Gastrocnemius medialis (tissue), 4 donors: ENCODE results near the gene ROR2. TPM values are rescaled to one million over a fixed set of nuclear protein-coding genes. Genes with fewer than 3 reads are reported as not detected.

Experiments
- ATAC-seq, 2 donors: fragments of 150-250 bp; one replicate each; pipeline ENCODE4 v1.9.1; 2016
- DNase-seq, 2 donors: peaks; one replicate each; pipeline ENCODE4 v3.0.0-alpha.2; 2019
- H3K27ac ChIP-seq, 4 donors: fragments of 200-600 bp; sonication (generic); 1 replicate in 1 of 4; 2 replicates in 3 of 4; pipeline ENCODE4 v1.5.1; 2016 to 2018; ENCODE audit warnings: mild to moderate bottlenecking in 2 of 4, moderate library complexity in 1 of 4
- H3K27me3 ChIP-seq, 3 donors: fragments of 200-600 bp; sonication (generic) in 2 of 3; 1 replicate in 1 of 3; 2 replicates in 2 of 3; pipeline versions ENCODE4 v1.5.1 to v1.6.0; 2016 to 2019; ENCODE audit warnings: mild to moderate bottlenecking in 1 of 3, moderate library complexity in 1 of 3
- H3K36me3 ChIP-seq, 2 donors: fragments of 200-600 bp; sonication (generic) in 1 of 2; one replicate each; pipeline ENCODE4 v1.5.1; 2017 to 2018
- H3K4me1 ChIP-seq, 2 donors: fragments of 200-600 bp; sonication (generic) in 1 of 2; one replicate each; pipeline ENCODE4 v1.5.1; 2016 to 2017; ENCODE audit warnings: mild to moderate bottlenecking in 2 of 2
- H3K4me3 ChIP-seq, 4 donors: fragments of 200-600 bp; sonication (generic) in 3 of 4; 1 replicate in 1 of 4; 2 replicates in 3 of 4; pipeline ENCODE4 v1.5.1; 2016 to 2019; ENCODE audit warnings: mild to moderate bottlenecking in 2 of 4
- H3K9me3 ChIP-seq, 3 donors: fragments of 200-600 bp; sonication (generic) in 2 of 3; 1 replicate in 1 of 3; 2 replicates in 2 of 3; pipeline ENCODE4 v1.5.1; 2016 to 2019
- POLR2A ChIP-seq, 2 donors: fragments of 450-650 bp; IDR thresholded peaks; one replicate each; pipeline ENCODE4 v1.6.1; 2017; ENCODE audit warnings: antibody characterized with exemption in 2 of 2, mild to moderate bottlenecking in 2 of 2, moderate library complexity in 2 of 2
- in situ Hi-C, 4 donors: fragments of 200-750 bp; cut with MboI; loops; one replicate each; pipeline versions ENCODE4 v1.15.0 to v1.8.0; 2017; ENCODE audit warnings: low sequenced_read_pairs in 4 of 4
- intact Hi-C: fragments of 100-400 bp; cut with DNase I; formaldehyde crosslinking; loops from one replicate; pipeline ENCODE4 v1.15.1; 2023; ENCODE audit warnings: low total_unique reads
- total RNA-seq, 4 donors: library from RNA; depleted of rRNA; stranded (reverse); fragments of >200 nt; gene quantifications; one replicate each; pipeline versions ENCODE4 v1.1.0 to v1.2.3, GENCODE V29; 2016
- TF ChIP-seq, protein P1 (sequence below), 5 experiments: fragments of 450-650 bp in 3 of 5; fragments of 200-600 bp in 2 of 5; sonication (generic) in 2 of 5; IDR thresholded peaks in 4 of 5; conservative IDR thresholded peaks in 1 of 5; 1 replicate in 4 of 5; 2 replicates in 1 of 5; pipeline ENCODE4 v1.5.1; 2016 to 2019; ENCODE audit warnings: antibody characterized with exemption in 5 of 5, mild to moderate bottlenecking in 3 of 5, moderate library complexity in 3 of 5

Gene ROR2
- total RNA-seq, 4 donors from 2014 or later = 0.15 to 1.2 (median 0.61) TPM

- no peak overlapping the region for H3K4me3 ChIP-seq
- intact Hi-C loops = no loop called here
- DNase-seq (no peak), ATAC-seq (no peak)
- in situ Hi-C loops = loop anchor here in 1 of 4 donors (25.0 kb wide), 1 partner anchor 156 kb away; no protein-coding TSS in a partner anchor
- peaks cover 14 to 24% (median 19%) of the 10 kb centered on the region in 3 donors for H3K27me3 ChIP-seq
- peaks cover 0 to 2% of the 10 kb centered on the region in 2 donors for H3K4me1 ChIP-seq
- no peaks in the 10 kb centered on the region for H3K36me3 ChIP-seq
- H3K9me3 ChIP-seq = no peaks in the 10 kb centered on the region
- H3K27ac ChIP-seq = no peak overlapping the region
- TF ChIP-seq, protein P1, sequence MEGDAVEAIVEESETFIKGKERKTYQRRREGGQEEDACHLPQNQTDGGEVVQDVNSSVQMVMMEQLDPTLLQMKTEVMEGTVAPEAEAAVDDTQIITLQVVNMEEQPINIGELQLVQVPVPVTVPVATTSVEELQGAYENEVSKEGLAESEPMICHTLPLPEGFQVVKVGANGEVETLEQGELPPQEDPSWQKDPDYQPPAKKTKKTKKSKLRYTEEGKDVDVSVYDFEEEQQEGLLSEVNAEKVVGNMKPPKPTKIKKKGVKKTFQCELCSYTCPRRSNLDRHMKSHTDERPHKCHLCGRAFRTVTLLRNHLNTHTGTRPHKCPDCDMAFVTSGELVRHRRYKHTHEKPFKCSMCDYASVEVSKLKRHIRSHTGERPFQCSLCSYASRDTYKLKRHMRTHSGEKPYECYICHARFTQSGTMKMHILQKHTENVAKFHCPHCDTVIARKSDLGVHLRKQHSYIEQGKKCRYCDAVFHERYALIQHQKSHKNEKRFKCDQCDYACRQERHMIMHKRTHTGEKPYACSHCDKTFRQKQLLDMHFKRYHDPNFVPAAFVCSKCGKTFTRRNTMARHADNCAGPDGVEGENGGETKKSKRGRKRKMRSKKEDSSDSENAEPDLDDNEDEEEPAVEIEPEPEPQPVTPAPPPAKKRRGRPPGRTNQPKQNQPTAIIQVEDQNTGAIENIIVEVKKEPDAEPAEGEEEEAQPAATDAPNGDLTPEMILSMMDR (IDR thresholded peaks at IDR 0.05 in 4 of 5, conservative IDR thresholded peaks at IDR 0.05 in 1 of 5) = no peak
- no peak for TF ChIP-seq POLR2A (IDR thresholded peaks at IDR 0.05)
Measured at GRCh38 chr9:91943478-91944470, 6.3 kb downstream of the ROR2 start.

DNA sequence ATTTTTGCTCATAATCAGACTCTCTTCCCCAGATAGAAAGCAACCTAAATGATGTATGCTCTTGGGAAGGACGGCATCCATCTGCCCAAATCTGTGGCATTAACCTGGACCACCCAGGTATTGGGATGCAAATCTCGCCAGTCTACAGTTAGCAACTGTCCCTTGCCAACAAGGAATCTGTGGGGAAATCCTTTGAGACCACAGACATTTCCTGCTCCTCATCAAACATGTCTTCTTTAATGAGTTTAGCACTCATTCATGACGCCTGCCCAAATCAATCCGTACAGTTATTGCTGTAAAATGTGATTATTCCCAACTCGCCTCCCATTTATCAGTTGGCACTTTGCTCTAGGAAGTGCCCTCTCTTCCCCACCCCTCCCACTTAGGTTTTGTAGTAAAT, 7.8 kb downstream of the ROR2 start:
- TF ChIP-seq POLR2A (IDR thresholded peaks at IDR 0.05) = no peak
- no peaks in the 10 kb centered on the region for H3K4me1 ChIP-seq
- intact Hi-C loops = no loop called here
- H3K27me3 ChIP-seq = peaks cover 0 to 9% (median 6%) of the 10 kb centered on the region in 3 donors
- H3K27ac ChIP-seq = no peak overlapping the region
- ATAC-seq (no peak), DNase-seq (no peak)
- H3K9me3 ChIP-seq = no peaks in the 10 kb centered on the region
- H3K4me3 ChIP-seq = no peak overlapping the region
- no peaks in the 10 kb centered on the region for H3K36me3 ChIP-seq
- in situ Hi-C loops = loop anchor here in 1 of 4 donors (25.0 kb wide), 1 partner anchor 155 kb away; no protein-coding TSS in a partner anchor

- Histone ChIP-seq H3K27me3 (peaks cover 0 to 7% (median 4%) of the 10 kb centered on the region in 3 donors), H3K4me1 (no peaks in the 10 kb centered on the region), H3K27ac (no peak overlapping the region), H3K36me3 (no peaks in the 10 kb centered on the region), H3K9me3 (no peaks in the 10 kb centered on the region), H3K4me3 (no peak overlapping the region)
- intact Hi-C loops (no loop called here), in situ Hi-C loops (loop anchor here in 1 of 4 donors (25.0 kb wide), 1 partner anchor 153 kb away; no protein-coding TSS in a partner anchor)
- ATAC-seq (no peak), DNase-seq (no peak)
- TF ChIP-seq, protein P1 (IDR thresholded peaks at IDR 0.05 in 4 of 5, conservative IDR thresholded peaks at IDR 0.05 in 1 of 5) = no peak
- no peak for TF ChIP-seq POLR2A (IDR thresholded peaks at IDR 0.05)
Measured at GRCh38 chr9:91939978-91940377, 10.1 kb downstream of the ROR2 start.

DNA sequence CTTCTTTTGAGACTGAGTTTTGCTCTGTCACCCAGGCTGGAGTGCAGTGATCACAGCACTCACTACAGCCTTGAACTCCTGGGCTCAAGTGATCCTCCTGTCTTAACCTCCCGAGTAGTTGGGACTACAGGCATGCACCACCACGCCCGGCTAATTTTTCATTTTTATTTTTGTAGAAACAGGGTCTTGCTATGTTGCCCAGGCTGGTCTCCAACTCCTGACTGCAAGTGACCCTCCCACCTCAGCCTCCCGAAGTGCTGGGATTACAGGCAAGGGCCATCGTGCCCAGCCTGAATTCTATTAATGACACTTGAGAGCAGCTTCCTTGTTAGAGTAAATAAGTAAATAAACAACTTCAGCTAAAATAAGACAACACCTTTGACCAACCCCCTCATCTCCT, 12.3 kb downstream of the ROR2 start:
- H3K36me3 ChIP-seq = no peaks in the 10 kb centered on the region
- H3K4me3 ChIP-seq = no peak overlapping the region
- intact Hi-C loops (no loop called here), in situ Hi-C loops (loop anchor here in 1 of 4 donors (25.0 kb wide), 1 partner anchor 150 kb away; no protein-coding TSS in a partner anchor)
- no peak overlapping the region for H3K27ac ChIP-seq
- no peaks in the 10 kb centered on the region for H3K4me1 ChIP-seq
- H3K27me3 ChIP-seq = no peaks in the 10 kb centered on the region
- TF ChIP-seq, protein P1 (IDR thresholded peaks at IDR 0.05 in 4 of 5, conservative IDR thresholded peaks at IDR 0.05 in 1 of 5) = no peak
- no peak for TF ChIP-seq POLR2A (IDR thresholded peaks at IDR 0.05)
- no peaks in the 10 kb centered on the region for H3K9me3 ChIP-seq
- ATAC-seq = no peak
- DNase-seq = no peak

DNA sequence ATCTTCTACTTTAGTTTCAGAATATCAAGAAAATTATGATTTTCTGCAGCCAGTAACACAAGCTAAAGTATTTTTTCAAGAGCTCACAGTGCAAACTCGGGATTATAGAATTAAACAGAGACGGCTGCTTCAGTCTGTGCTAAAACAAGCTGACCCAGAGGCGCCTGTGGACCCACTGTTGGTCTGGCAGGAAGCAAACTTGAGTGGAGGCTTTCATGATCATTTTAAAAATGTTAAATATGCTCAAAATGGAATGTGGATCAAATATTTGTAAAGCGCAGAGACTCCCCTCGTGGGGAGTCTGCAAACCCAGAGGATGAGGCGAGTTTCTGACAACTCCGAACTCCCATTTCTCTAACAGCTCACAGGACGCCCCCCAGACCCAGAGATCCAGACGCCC, 13.0 kb downstream of the ROR2 start:
- in situ Hi-C loops = loop anchor here in 1 of 4 donors (25.0 kb wide), 1 partner anchor 150 kb away; no protein-coding TSS in a partner anchor
- no peaks in the 10 kb centered on the region for H3K36me3 ChIP-seq
- no peak for ATAC-seq
- H3K4me1 ChIP-seq = no peaks in the 10 kb centered on the region
- no peak overlapping the region for H3K4me3 ChIP-seq
- H3K27ac ChIP-seq = no peak overlapping the region
- TF ChIP-seq, protein P1 (IDR thresholded peaks at IDR 0.05 in 4 of 5, conservative IDR thresholded peaks at IDR 0.05 in 1 of 5) = no peak
- TF ChIP-seq POLR2A (IDR thresholded peaks at IDR 0.05) = no peak
- no peak for DNase-seq
- no peaks in the 10 kb centered on the region for H3K27me3 ChIP-seq
- H3K9me3 ChIP-seq = no peaks in the 10 kb centered on the region
- intact Hi-C loops = no loop called here
